Esophagus muscularis mucosa (tissue), 4 donors: ENCODE results near the gene GADD45A. TPM values are rescaled to one million over a fixed set of nuclear protein-coding genes. Genes with fewer than 3 reads are reported as not detected.
"Not testable (repeated sequence)": the region's sequence is repeated elsewhere in the genome, so short reads cannot be mapped to it uniquely, and the experiment has no call there.

Source experiments
- DNase-seq: peaks from one replicate; pipeline ENCODE4 v3.0.0-alpha.2; 2017; ENCODE audit errors: extremely low spot score
- H3K27ac ChIP-seq, 4 donors: fragments of 200-600 bp; sonication (generic); replicated peaks in 1 of 4; 1 replicate in 3 of 4; 2 replicates in 1 of 4; pipeline ENCODE4 v1.5.1; 2016 to 2019; ENCODE audit warnings: mild to moderate bottlenecking in 1 of 4
- H3K27me3 ChIP-seq, 4 donors: fragments of 200-600 bp; sonication (generic); one replicate each; pipeline versions ENCODE4 v1.5.1 to v1.6.0; 2016 to 2019
- H3K36me3 ChIP-seq, 4 donors: fragments of 200-600 bp; sonication (generic); one replicate each; pipeline ENCODE4 v1.5.1; 2016 to 2019
- H3K4me1 ChIP-seq, 4 donors: fragments of 200-600 bp; sonication (generic); one replicate each; pipeline ENCODE4 v1.5.1; 2016 to 2019
- H3K4me3 ChIP-seq, 4 donors: fragments of 200-600 bp; sonication (generic); 1 replicate in 2 of 4; 2 replicates in 2 of 4; pipeline ENCODE4 v1.5.1; 2016 to 2019; ENCODE audit warnings: mild to moderate bottlenecking in 4 of 4, moderate library complexity in 1 of 4
- H3K9me3 ChIP-seq, 4 donors: fragments of 200-600 bp; sonication (generic); 1 replicate in 3 of 4; 2 replicates in 1 of 4; pipeline ENCODE4 v1.5.1; 2016 to 2019
- EP300 ChIP-seq: sonication (generic); formaldehyde crosslinking; IDR thresholded peaks from one replicate; pipeline ENCODE4 v1.6.1; 2017; ENCODE audit warnings: antibody characterized with exemption
- POLR2A ChIP-seq: fragments of 450-650 bp; IDR thresholded peaks from one replicate; pipeline ENCODE4 v1.6.1; 2017; ENCODE audit warnings: antibody characterized with exemption, moderate library complexity, mild to moderate bottlenecking, low read depth
- POLR2AphosphoS5 ChIP-seq, 2 donors: sonication (generic); formaldehyde crosslinking; IDR thresholded peaks; one replicate each; pipeline ENCODE4 v1.6.1; 2017; ENCODE audit warnings: antibody characterized with exemption in 2 of 2
- WGBS: methylation state at CpG from one replicate; pipeline ENCODE4 v1.1.5; 2018; 5-methylcytosine and 5-hydroxymethylcytosine counted together
- intact Hi-C: fragments of 100-400 bp; cut with DNase I; formaldehyde crosslinking; loops from one replicate; pipeline ENCODE4 v1.15.1; 2023
- total RNA-seq, 4 donors: library from RNA; depleted of rRNA; stranded (reverse); fragments of >200 nt; gene quantifications; one replicate each; pipeline versions ENCODE4 v1.1.0 to v1.2.1, GENCODE V29; 2016
- TF ChIP-seq, protein P1 (sequence below), 3 experiments: fragments of 200-600 bp in 2 of 3; fragments of 450-650 bp in 1 of 3; sonication (generic) in 2 of 3; IDR thresholded peaks; one replicate each; pipeline ENCODE4 v1.5.1; 2017 to 2019; ENCODE audit warnings: antibody characterized with exemption in 3 of 3, mild to moderate bottlenecking in 2 of 3, moderate library complexity in 1 of 3

GADD45A gene
- total RNA-seq, 4 donors from 2014 or later, result 51.1 to 80.8 (median 66.5) TPM

DNA sequence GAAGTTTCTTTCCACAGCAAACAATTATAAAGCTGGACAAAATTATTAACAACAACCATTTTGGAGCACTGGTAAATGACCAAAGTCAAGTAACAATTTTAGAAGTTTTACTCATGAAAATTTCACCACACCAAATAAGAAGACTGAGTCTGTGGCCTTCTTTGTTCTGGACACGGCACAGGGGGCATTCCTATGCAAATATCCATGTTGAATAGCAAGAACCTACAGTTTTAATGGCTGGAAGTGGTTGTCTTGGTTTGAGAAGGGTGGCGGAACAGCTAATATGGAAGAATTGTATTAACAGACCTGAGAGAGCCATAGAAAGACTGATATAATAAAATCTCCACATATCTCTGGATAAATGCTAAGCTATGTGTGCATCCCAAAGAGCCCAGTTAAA, 29.4 kb upstream of the GADD45A start:
- H3K4me3 ChIP-seq, result no peak overlapping the region
- H3K27me3 ChIP-seq, result no peaks in the 10 kb centered on the region
- no peaks in the 10 kb centered on the region for H3K9me3 ChIP-seq
- H3K4me1 ChIP-seq, result no peaks in the 10 kb centered on the region
- H3K36me3 ChIP-seq, result no peaks in the 10 kb centered on the region
- intact Hi-C loops, result no loop called here
- TF ChIP-seq, protein P1, sequence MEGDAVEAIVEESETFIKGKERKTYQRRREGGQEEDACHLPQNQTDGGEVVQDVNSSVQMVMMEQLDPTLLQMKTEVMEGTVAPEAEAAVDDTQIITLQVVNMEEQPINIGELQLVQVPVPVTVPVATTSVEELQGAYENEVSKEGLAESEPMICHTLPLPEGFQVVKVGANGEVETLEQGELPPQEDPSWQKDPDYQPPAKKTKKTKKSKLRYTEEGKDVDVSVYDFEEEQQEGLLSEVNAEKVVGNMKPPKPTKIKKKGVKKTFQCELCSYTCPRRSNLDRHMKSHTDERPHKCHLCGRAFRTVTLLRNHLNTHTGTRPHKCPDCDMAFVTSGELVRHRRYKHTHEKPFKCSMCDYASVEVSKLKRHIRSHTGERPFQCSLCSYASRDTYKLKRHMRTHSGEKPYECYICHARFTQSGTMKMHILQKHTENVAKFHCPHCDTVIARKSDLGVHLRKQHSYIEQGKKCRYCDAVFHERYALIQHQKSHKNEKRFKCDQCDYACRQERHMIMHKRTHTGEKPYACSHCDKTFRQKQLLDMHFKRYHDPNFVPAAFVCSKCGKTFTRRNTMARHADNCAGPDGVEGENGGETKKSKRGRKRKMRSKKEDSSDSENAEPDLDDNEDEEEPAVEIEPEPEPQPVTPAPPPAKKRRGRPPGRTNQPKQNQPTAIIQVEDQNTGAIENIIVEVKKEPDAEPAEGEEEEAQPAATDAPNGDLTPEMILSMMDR (IDR thresholded peaks at IDR 0.05), result no peak
- DNase-seq, result no peak
- 97% methylated on average over 2 of the region's 2 CpGs for WGBS
- H3K27ac ChIP-seq, result no peak overlapping the region

GRCh38 chr1:67657152-67657551, 27.8 kb upstream of the GADD45A start:
- H3K27me3 ChIP-seq, H3K36me3 ChIP-seq, intact Hi-C loops, H3K9me3 ChIP-seq, H3K27ac ChIP-seq, H3K4me1 ChIP-seq, DNase-seq, H3K4me3 ChIP-seq: not testable (repeated sequence)
- 100% methylated on average over 1 of the region's 1 CpG for WGBS

DNA sequence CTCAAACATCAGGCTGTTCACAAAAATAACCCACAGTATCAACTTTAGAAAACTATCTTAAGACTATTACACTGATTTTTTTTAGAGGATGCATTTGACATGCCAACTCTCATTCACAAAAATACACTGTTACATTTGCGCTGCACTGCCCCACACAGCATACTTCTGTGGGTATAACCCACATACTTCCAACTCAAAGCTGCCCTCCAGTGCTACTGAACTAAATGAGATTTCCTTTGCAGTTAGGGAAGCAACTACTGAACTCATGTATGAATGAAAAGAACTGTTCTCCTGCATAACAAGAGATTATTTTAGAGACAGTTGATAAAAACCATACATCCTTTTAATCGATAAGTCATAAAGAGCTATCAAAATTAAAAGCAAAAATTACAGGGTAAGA, 25.8 kb upstream of the GADD45A start:
- Histone ChIP-seq H3K9me3 (no peaks in the 10 kb centered on the region), H3K36me3 (no peaks in the 10 kb centered on the region), H3K27me3 (no peaks in the 10 kb centered on the region), H3K4me3 (no peak overlapping the region), H3K4me1 (peaks cover 0 to 4% (median 2%) of the 10 kb centered on the region in 4 donors), H3K27ac (no peak overlapping the region)
- intact Hi-C loops, result no loop called here
- 81% methylated on average over 2 of the region's 2 CpGs for WGBS
- TF ChIP-seq POLR2AphosphoS5 (IDR thresholded peaks at IDR 0.05), result no peak
- no peak for TF ChIP-seq POLR2A
- no peak for TF ChIP-seq EP300
- TF ChIP-seq, protein P1 (IDR thresholded peaks at IDR 0.05), result no peak
- DNase-seq, result no peak

GRCh38 chr1:67662884-67663283, 22.1 kb upstream of the GADD45A start:
- Histone ChIP-seq H3K4me3 (no peak overlapping the region), H3K4me1 (peaks cover 0 to 6% (median 2%) of the 10 kb centered on the region in 4 donors), H3K27ac (no peak overlapping the region), H3K27me3 (no peaks in the 10 kb centered on the region), H3K36me3 (no peaks in the 10 kb centered on the region), H3K9me3 (no peaks in the 10 kb centered on the region)
- TF ChIP-seq POLR2A (no peak), POLR2AphosphoS5 (IDR thresholded peaks at IDR 0.05) (no peak), EP300 (no peak)
- TF ChIP-seq, protein P1 (IDR thresholded peaks at IDR 0.05), result no peak
- DNase-seq, result no peak
- WGBS, result 86% methylated on average over 6 of the region's 6 CpGs
- intact Hi-C loops, result no loop called here

GRCh38 chr1:67664048-67664447, 21.0 kb upstream of the GADD45A start:
- TF ChIP-seq POLR2AphosphoS5 (IDR thresholded peaks at IDR 0.05) (no peak), EP300 (no peak), POLR2A (no peak)
- TF ChIP-seq, protein P1 (IDR thresholded peaks at IDR 0.05), result no peak
- 59% methylated on average over 1 of the region's 1 CpG for WGBS
- H3K4me3 ChIP-seq, result no peak overlapping the region
- no peaks in the 10 kb centered on the region for H3K36me3 ChIP-seq
- intact Hi-C loops, result no loop called here
- no peaks in the 10 kb centered on the region for H3K27me3 ChIP-seq
- H3K4me1 ChIP-seq, result peaks cover 0 to 6% (median 2%) of the 10 kb centered on the region in 4 donors
- H3K27ac ChIP-seq, result no peak overlapping the region
- H3K9me3 ChIP-seq, result no peaks in the 10 kb centered on the region
- no peak for DNase-seq

- H3K4me1 ChIP-seq, H3K9me3 ChIP-seq, H3K36me3 ChIP-seq, intact Hi-C loops, H3K27ac ChIP-seq, H3K4me3 ChIP-seq, H3K27me3 ChIP-seq, DNase-seq: not testable (repeated sequence)
Measured at GRCh38 chr1:67665307-67665706, 19.7 kb upstream of the GADD45A start.
